Measurements from ENCODE around the gene PRF1. TPM values are rescaled to one million over a fixed set of nuclear protein-coding genes. Genes with fewer than 3 reads are reported as not detected.

The PRF1 gene
- total RNA-seq, 1 experiment from 2014 or later, result 6.4 TPM

DNA sequence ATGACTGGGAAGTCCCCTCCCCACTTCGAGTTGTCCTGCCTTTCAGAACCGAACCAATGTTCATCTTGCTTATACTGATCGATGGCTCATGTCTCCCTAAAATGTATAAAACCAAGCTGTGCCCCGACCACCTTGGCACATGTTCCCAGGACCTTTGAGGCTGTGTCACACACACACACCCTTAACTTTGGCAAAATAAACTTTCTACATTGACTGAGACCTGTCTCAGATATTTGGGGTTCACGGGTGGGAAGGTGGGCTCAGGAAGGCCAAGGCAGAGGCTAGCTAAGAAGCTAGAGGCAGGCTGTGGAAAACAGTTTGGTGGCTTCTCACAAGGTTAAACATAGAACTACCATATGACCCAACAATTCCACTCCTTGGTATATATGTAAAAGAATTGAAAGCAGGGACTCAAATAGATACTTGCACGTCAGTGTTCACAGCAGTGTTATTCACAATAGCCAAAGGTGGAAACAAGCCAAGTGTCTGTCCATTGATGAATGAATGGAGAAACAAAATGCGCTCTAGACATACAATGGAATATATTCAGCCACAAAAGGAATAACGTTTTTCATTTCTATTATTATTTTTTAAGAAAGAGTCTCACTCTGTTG lies 15.4 kb downstream of the PRF1 start:
- Histone ChIP-seq H3K4me2 (ENCODE audit: low read length) (no peak overlapping the region), H3K27me3 (ENCODE audit: insufficient read depth, low read length) (no peaks in the 10 kb centered on the region), H4K20me1 (ENCODE audit: insufficient read depth) (no peaks in the 10 kb centered on the region), H3K4me3 (replicated peaks in 1 of 2; ENCODE audit: low read depth in 1 of 2, low read length in 2 of 2) (no peak overlapping the region), H3K9me3 (ENCODE audit: control insufficient read depth in 1 of 2, insufficient read depth in 1 of 2, low read depth in 1 of 2, low read length in 2 of 2) (no peaks in the 10 kb centered on the region), H3K36me3 (ENCODE audit: control insufficient read depth in 1 of 2, insufficient read depth in 2 of 2, low read length in 2 of 2) (no peaks in the 10 kb centered on the region), H2AFZ (ENCODE audit: low read depth, low read length, poor library complexity, severe bottlenecking) (no peak overlapping the region), H3K79me2 (ENCODE audit: insufficient read depth, low read length) (no peaks in the 10 kb centered on the region), H3K4me1 (ENCODE audit: control insufficient read depth in 1 of 2, insufficient read depth in 2 of 2, low read length in 2 of 2) (peaks cover 40 to 83% of the 10 kb centered on the region in 2 experiments), H3K9me2 (ENCODE audit: insufficient read depth) (no peaks in the 10 kb centered on the region), H3K9ac (ENCODE audit: low read length) (no peak overlapping the region), H3K27ac (ENCODE audit: low read depth, low read length) (no peak overlapping the region)
- intact Hi-C loops (cut with micrococcal nuclease), result no loop called here
- ChIA-PET POLR2A (interaction anchor here (1.4 kb wide), 1 partner anchor 10 kb away, joined by 3 read pairs; no protein-coding TSS in a partner anchor), RAD21 (ENCODE audit: low non-redundant PET in 1 of 2, low total read pairs in 2 of 2, uncharacterized antibody in 2 of 2, unreplicated experiment in 2 of 2) (no interaction called here), CTCF (no interaction called here)
- DNase-seq (ENCODE audit: low read depth, low spot score) (no peak), ATAC-seq (no peak)
- BruUV-seq (replicated peaks), result no TSS peak
- TF ChIP-seq, protein P1, sequence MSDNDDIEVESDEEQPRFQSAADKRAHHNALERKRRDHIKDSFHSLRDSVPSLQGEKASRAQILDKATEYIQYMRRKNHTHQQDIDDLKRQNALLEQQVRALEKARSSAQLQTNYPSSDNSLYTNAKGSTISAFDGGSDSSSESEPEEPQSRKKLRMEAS (IDR thresholded peaks at IDR 0.05), result no peak
- no peak for TF ChIP-seq EGR1 (IDR thresholded peaks at IDR 0.05; ENCODE audit: low read depth)

DNA sequence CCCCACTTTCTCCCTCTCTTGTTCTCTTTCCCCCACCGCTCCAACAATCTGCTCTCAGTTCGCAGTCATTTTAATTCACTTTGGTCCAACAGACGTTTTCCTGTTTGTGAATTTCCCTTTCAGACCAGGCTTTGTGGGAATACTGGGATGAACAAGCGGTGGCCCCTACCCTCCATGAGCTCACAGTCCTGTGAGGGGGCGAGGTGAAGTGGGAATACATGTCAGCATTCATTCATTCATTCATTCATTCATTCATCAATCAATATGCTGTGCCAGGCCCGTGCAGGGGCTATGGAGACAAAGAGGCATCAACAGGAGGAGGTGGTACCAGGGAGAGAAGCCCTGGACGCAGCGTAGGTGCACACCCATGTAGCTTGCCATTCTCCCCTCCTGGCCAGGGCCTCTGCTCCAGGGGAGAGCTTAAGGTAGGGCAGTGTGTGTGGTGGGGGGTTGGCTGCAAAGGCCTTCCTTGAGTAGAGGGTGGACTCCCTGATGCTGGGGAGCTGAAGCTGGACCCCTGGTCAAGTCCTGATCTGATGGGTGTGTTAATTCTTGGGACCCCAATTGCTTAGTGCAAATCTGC lies 16.1 kb downstream of the PRF1 start:
- H3K27me3 ChIP-seq (ENCODE audit: insufficient read depth, low read length), result no peaks in the 10 kb centered on the region
- H3K4me1 ChIP-seq (ENCODE audit: control insufficient read depth in 1 of 2, insufficient read depth in 2 of 2, low read length in 2 of 2), result peaks cover 40 to 83% of the 10 kb centered on the region in 2 experiments
- DNase-seq (ENCODE audit: low read depth, low spot score), result no peak
- no peak overlapping the region for H3K9ac ChIP-seq (ENCODE audit: low read length)
- H3K36me3 ChIP-seq (ENCODE audit: control insufficient read depth in 1 of 2, insufficient read depth in 2 of 2, low read length in 2 of 2), result no peaks in the 10 kb centered on the region
- RAD21 ChIA-PET (ENCODE audit: low non-redundant PET in 1 of 2, low total read pairs in 2 of 2, uncharacterized antibody in 2 of 2, unreplicated experiment in 2 of 2), result no interaction called here
- no peaks in the 10 kb centered on the region for H4K20me1 ChIP-seq (ENCODE audit: insufficient read depth)
- no peaks in the 10 kb centered on the region for H3K9me2 ChIP-seq (ENCODE audit: insufficient read depth)
- no TSS peak for BruUV-seq (replicated peaks)
- no peaks in the 10 kb centered on the region for H3K9me3 ChIP-seq (ENCODE audit: control insufficient read depth in 1 of 2, insufficient read depth in 1 of 2, low read depth in 1 of 2, low read length in 2 of 2)
- H3K4me2 ChIP-seq (ENCODE audit: low read length), result no peak overlapping the region
- CTCF ChIA-PET, result no interaction called here
- no peak overlapping the region for H2AFZ ChIP-seq (ENCODE audit: low read depth, low read length, poor library complexity, severe bottlenecking)
- H3K27ac ChIP-seq (ENCODE audit: low read depth, low read length), result no peak overlapping the region
- no peak for ATAC-seq
- POLR2A ChIA-PET, result no interaction called here
- H3K79me2 ChIP-seq (ENCODE audit: insufficient read depth, low read length), result no peaks in the 10 kb centered on the region
- H3K4me3 ChIP-seq (replicated peaks in 1 of 2; ENCODE audit: low read depth in 1 of 2, low read length in 2 of 2), result no peak overlapping the region
- intact Hi-C loops (cut with micrococcal nuclease), result no loop called here
- TF ChIP-seq, protein P2, sequence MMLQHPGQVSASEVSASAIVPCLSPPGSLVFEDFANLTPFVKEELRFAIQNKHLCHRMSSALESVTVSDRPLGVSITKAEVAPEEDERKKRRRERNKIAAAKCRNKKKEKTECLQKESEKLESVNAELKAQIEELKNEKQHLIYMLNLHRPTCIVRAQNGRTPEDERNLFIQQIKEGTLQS (IDR thresholded peaks at IDR 0.05), result no peak
- TF ChIP-seq EZH2phosphoT487 (IDR thresholded peaks at IDR 0.05; ENCODE audit: borderline replicate concordance) (no peak), SP1 (IDR thresholded peaks at IDR 0.05; ENCODE audit: low read depth) (no peak), YY1 (IDR thresholded peaks at IDR 0.05; ENCODE audit: extremely low read depth, insufficient replicate concordance, low read depth, low read length) (no peak), JUND (IDR thresholded peaks at IDR 0.05) (no peak), FOSL1 (IDR thresholded peaks at IDR 0.05; ENCODE audit: low read depth) (no peak), POLR2AphosphoS5 (IDR thresholded peaks at IDR 0.05; ENCODE audit: low read depth, low read length) (no peak), POLR2A (IDR thresholded peaks at IDR 0.05; ENCODE audit: borderline replicate concordance, extremely low read depth, insufficient read depth, insufficient read length) (no peak)
- TF ChIP-seq, protein P3, sequence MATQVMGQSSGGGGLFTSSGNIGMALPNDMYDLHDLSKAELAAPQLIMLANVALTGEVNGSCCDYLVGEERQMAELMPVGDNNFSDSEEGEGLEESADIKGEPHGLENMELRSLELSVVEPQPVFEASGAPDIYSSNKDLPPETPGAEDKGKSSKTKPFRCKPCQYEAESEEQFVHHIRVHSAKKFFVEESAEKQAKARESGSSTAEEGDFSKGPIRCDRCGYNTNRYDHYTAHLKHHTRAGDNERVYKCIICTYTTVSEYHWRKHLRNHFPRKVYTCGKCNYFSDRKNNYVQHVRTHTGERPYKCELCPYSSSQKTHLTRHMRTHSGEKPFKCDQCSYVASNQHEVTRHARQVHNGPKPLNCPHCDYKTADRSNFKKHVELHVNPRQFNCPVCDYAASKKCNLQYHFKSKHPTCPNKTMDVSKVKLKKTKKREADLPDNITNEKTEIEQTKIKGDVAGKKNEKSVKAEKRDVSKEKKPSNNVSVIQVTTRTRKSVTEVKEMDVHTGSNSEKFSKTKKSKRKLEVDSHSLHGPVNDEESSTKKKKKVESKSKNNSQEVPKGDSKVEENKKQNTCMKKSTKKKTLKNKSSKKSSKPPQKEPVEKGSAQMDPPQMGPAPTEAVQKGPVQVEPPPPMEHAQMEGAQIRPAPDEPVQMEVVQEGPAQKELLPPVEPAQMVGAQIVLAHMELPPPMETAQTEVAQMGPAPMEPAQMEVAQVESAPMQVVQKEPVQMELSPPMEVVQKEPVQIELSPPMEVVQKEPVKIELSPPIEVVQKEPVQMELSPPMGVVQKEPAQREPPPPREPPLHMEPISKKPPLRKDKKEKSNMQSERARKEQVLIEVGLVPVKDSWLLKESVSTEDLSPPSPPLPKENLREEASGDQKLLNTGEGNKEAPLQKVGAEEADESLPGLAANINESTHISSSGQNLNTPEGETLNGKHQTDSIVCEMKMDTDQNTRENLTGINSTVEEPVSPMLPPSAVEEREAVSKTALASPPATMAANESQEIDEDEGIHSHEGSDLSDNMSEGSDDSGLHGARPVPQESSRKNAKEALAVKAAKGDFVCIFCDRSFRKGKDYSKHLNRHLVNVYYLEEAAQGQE (IDR thresholded peaks at IDR 0.05; ENCODE audit: low read depth), result no peak
- TF ChIP-seq, protein P4, sequence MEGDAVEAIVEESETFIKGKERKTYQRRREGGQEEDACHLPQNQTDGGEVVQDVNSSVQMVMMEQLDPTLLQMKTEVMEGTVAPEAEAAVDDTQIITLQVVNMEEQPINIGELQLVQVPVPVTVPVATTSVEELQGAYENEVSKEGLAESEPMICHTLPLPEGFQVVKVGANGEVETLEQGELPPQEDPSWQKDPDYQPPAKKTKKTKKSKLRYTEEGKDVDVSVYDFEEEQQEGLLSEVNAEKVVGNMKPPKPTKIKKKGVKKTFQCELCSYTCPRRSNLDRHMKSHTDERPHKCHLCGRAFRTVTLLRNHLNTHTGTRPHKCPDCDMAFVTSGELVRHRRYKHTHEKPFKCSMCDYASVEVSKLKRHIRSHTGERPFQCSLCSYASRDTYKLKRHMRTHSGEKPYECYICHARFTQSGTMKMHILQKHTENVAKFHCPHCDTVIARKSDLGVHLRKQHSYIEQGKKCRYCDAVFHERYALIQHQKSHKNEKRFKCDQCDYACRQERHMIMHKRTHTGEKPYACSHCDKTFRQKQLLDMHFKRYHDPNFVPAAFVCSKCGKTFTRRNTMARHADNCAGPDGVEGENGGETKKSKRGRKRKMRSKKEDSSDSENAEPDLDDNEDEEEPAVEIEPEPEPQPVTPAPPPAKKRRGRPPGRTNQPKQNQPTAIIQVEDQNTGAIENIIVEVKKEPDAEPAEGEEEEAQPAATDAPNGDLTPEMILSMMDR (IDR thresholded peaks at IDR 0.05 in 2 of 3, conservative IDR thresholded peaks at IDR 0.05 in 1 of 3; ENCODE audit: borderline replicate concordance in 1 of 3, insufficient read depth in 1 of 3, low read depth in 2 of 3, low read length in 2 of 3), result no peak
